GM19035 (cell line): ENCODE results near the gene GAB1.
A peak's percentile ranks its signal among the peaks of the same experiment; 100 is the strongest.

Source experiments
- ATAC-seq: cut with Tn5 transposase; IDR thresholded peaks from one replicate; pipeline ENCODE4 v1.9.1; 2021; ENCODE audit not compliant: unreplicated experiment

Gene GAB1

DNA sequence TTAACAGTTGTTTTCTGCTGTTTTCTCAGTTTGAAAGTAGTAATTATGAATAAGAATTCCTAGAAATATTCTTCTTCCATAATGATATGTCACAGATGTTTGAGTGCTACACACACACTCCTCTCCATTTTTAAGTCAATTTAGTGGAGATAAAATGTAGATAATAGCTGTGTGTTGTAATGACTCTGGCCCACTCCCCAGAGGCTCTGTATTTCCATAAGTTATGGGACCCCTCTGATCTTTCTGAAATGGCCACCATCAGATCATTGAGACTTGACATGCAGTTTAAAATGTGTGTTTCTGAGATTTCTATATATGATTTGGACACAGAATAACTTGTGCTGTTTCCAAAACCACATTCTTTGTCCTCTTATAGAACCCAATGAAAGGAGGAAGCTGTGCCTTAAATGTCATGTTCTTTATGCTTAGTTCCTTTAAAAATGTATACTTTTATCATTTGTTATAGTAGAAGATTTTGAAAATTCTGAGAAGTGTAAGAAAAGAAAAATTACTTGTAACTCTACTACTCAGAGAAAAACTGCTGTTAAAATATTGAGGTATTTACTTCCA is 46.4 kb downstream of the GAB1 start:
- no peak for ATAC-seq

DNA sequence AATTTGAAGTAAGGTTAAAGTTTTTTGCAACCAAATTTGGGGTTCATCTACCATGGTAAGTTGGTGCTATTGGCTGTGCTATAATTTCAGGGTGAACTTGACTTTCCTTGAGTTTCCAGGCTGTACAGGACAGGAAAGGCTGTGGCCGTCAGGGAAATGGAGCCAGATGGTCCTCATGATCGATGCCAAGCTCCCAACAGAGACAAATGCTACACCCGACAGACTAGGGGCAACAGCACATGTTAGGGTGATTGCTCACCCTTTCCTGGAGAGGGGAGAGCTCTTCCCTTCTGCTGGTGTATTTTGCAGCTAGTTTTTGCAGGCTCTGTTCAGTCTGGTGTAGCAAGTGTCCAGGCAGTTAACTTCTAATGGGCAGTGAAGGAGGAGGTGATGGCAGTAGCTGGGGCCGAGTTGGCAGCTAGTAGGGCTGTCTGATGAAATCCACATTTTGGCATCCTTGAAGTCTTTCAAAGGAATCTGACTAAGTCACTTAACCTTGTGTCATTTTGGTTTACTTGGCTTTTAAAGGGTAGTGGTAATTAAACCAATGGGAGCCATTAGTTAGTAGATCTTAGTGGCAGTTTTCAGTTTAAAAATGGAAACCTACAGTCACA is 47.8 kb downstream of the GAB1 start:
- ATAC-seq, result no peak

DNA sequence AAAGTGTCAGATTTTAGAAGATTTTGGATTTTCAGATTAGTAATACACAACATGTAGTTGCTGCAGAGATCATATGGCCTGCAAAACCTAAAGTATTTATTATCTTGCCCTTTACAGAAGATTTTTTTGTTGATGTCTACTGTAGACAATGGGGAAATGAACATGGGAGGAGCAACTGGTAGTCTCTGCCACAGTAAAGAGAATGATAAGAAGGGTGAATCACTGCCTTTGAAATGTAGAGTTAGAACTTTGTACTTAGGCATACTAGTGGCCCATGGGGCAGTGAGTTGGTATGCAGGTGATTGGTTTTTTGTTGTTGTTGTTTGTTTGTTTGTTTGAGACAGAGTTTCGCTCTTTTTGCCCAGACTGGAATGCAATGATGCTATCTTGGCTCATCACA is 50.1 kb downstream of the GAB1 start:
- no peak for ATAC-seq

DNA sequence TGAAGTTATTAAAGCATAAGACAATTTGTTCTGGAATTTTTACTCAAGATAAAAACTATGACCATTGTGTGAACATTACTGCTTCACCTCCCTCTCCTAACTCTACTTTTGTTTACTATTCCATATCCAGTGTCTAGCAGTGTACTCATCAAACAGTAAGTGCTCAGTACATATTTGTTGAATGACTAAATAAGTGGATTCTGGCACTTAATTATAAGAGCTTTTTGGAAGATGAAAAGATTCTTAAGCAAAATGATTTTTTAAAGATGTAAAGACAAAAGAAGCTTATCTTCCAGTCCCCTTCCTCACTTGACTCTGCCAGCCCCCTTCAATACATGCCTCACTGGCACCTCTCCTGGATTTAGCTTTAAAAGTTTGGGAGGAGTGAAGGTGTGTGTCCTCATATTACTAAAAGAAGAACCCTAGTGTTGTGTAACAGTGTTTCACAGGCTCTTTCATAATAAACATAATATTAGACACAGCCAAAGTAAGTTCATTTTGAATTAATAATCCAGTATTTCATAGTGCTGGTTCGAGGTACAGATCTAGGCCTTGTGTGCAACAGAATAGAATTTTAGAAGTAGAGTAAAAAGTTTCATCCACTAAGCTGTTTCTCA is 53.0 kb downstream of the GAB1 start:
- ATAC-seq, result no peak

DNA sequence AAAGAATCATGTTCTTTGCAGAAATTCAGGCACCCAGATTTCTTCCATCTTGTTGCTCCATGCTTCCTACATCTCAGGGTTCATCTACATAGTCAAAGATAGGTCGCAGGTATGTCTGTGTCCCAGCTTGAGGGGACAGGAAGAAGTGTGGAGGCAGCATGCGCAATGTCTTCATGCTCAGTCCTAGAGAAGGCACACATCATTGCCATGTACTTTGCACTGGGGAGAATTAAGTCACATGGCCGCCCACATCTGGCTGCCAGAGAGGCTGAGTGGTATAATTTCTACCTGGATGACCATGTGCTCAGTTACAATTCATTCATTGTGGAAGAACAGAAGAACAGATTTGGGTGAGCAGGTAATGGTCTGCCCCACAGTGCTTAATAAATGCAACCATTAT is 54.1 kb downstream of the GAB1 start:
- ATAC-seq, result no peak

DNA sequence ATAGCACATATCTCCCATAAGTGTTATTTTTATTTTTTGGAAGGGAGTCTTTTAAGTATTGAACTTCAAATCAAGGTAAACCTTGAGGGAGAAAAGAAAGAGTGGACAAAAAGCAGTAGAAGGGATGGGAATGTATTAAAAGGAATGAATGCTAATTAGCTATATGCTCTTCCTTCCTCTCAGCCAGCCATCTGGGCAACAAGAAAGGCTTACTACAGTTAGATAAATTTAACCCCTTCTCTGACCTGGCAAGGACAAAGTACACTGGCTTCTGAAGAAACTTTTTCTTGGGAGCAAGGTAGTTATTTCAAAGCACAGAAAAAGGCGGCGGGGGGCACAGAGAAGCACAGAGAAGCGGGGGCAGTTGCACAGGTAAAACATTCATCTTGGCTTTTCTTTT is 54.6 kb downstream of the GAB1 start:
- no peak for ATAC-seq

DNA sequence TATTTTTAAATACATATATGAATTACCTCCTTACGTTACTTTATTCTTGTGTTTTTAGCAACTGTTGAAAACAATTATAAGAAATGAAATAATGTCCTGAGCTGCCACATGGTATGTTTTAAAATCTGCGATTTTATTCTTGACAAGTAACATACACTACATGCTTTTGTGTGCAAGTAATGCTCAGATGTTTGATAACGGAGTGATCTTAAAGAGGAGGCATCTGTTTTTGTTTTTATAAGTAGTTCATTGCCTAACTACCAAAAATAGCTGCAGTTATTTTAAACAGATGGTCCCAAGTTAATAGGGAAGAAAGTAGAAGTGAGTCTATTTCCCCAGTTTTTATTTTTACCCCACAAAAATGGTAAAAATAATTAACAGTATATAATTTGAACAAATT is 55.2 kb downstream of the GAB1 start:
- ATAC-seq, result no peak

DNA sequence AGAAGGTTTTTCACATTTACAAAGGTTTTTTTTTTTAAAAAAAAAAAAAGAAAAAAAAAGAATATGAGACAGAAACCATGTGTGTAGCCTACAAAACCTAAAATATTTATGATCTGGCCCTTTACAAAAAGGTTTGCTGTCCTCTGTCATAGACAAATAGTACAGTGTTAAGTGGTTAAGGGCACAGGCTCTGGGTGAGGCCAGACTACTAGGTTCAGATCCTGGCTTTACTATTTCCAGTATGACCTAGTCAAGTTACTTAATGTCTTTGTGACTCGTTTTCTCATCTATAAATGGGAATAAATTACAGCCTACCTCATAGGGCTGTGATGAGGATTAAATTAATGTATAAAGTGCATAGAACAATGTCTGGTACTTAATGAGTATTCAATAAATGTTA is 56.5 kb downstream of the GAB1 start:
- ATAC-seq, result no peak

DNA sequence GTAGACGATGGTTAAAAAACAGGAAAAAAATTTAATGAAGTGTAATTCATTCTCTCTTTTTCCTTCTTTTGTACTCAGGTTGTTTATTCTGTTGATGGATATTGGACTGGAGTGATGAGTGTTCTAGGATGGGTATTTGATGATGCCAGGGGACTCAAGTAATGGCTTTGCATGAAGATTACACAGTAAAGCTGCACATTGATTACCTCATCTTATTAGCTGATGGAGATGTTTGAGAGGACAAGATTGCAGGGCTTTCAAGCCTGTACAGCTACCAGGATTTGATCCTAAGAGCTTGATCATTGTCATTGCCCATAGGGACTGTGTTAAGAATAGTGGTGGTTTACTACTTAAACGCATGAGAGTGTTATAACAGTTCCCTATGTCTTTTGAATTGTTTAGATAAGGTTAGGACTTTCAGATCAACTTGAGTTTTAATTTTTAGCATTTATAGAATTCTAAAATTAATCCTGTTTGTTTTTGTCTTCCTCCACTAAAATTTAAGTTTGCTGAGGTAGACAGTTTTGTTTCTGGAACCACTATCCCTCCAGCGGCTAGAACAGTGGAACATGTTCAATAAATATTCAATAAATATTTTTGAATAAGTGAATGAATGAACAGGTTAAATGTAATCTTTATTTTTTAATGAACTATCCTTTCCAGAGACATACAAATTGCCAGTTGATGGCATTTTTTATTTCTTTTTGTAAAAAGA is 58.2 kb downstream of the GAB1 start:
- no peak for ATAC-seq

DNA sequence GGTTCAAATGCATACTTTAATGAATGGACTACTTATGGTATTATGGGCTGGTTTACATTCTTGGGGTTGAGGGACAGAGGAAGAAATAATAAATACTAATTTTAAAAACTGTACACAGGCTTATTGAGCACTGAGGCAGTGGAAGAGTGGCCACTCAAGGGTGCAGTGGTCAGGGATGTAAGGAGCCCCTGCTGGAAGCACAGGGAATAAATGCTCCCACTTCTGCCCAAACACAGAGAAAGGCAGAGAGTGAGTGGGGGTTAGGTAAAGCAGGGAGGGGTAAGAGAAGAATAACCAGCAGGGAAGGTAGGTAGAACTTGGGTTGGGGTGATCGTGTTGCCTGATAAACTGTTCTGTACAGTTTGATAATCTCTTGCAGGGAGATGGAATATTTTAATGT is 60.0 kb downstream of the GAB1 start:
- ATAC-seq, result no peak

DNA sequence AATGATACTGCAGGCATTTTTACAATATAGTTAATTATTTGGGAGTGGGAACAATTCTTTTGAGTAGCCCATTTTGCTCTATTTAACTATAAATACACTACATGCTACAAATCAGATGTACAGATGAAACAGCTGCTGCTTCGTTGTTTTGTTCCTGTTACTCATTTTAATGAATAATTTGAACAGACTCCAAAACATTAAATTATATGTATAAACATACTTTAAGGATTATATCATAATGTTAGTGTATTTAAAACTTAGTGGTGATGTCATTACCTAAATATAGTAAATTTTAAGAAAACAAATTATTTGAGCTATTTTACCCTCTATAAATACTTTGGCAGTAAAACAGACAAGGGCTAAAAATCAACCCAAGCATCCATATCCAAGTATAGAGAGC is 60.7 kb downstream of the GAB1 start:
- no peak for ATAC-seq

DNA sequence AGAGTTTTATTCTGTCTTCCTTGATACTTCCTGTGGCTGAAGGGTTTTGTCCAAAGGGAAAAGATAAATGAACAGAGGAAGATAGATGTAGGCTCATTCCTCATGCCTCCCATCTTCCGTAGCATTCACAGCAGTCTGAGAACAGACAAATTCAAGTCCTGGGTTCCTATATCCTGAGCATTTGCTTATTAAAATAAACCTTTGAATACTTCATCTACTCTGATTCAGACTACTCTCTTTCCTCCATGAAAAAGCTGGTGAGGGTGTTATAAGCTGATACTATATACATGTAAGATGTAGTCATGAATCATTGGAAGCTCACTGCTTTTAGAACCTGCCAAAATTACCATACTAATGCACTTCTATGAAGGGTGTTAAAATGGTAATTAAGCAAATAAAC is 61.2 kb downstream of the GAB1 start:
- no peak for ATAC-seq

DNA sequence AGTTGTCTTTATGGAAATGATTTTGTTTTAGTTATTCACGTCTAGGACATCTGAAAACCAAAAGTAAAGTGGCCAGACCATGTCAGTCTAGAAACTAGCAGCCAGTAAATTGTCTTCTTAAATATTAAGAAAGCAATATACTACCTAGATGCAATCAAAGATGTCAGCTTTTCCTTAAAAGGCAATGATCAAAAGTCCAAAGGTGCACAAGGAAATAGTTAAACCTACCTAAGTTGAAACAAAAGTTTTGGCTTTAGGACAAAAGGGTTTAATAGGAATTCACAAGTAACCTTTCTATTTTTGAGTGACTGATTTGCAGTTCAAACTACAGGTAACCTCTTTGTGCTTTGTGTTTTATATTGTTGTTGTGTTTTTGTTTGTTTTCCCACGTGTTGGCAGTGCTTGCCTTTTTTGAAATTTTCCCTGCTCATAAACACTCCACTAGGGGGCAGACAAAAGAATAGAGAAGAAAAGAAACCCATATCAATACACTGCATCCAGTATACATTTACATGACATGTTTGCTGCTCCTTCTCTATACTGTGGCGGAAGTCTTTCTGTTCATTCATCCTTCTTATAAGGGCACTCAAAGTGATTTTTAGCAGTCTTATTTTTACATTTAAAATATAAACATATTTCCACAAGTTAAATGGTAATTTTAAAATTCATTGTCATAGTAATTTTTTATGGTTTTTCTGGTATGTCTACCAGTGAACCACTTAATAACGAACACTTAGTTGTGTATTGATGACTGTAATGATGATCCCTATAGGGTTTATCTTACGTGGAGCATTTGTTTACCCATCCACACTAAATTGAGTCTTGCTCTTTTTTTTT is 62.7 kb downstream of the GAB1 start:
- no peak for ATAC-seq

DNA sequence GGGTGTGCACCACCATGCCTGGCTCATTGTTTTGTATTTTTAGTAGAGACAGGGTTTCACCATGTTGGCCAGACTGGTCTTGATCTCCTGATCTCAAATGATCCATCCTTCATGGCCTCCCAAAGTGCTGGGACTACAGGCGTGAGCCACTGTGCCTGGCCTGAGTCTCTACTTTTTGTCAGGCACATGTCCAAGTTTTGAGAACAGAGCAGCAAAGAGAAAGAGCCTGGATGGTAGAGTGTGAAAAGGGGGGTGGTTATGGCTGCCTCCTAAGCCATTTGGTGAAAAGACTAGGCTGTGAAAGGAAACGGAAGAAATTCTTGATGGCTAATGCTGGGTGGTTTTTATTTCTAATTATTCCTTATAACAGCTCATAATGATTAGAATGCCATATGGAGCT is 63.4 kb downstream of the GAB1 start:
- no peak for ATAC-seq

DNA sequence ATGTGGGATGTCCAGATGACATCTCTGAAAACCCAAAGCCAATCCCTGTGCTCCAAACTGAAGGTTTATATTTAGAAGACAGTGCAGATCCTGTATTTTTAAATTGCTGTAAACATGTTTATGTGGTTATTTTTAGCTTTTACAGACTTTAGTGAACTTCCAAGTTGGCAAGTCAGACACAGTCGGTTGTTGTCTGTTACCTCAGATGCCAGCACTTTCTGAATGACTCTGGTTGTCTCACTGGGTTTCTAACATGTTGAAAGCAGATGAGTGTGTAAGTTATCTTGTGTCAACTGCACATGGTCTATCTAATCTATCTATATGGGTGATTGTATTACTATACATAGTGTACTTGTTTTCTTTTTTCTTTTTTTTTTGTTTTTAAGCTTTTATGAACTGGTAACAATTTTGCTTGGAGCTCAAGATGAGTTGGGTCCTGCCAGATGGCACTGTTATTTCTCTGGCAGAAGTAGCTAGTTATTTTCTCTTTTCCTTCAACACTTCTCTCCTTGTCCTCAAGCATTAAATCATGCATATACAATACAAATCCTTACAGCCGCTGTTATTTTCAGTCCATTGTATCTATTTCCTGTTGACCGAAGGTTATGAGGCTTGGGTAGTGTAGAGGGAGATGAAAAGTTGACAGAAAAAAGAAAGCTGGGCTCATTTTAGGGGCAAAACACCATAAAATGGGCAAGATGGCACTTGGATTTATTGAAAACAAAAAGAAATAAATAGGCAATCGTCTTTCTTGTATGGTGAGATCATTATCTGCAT is 66.3 kb downstream of the GAB1 start:
- peak; percentile 39 for ATAC-seq

DNA sequence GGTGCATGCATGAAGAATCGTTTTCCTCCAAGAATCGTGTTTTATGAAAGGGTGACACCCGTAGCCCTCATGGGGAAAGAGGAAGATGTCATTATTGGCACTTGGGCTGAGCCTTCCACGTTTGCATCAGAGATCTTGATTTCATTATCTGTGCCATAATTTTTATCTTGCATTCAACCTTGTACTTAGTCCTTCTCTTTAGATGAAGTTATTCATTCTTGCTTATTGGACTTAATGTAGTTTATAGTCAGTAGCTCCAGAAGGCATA is 66.8 kb downstream of the GAB1 start:
- no peak for ATAC-seq

DNA sequence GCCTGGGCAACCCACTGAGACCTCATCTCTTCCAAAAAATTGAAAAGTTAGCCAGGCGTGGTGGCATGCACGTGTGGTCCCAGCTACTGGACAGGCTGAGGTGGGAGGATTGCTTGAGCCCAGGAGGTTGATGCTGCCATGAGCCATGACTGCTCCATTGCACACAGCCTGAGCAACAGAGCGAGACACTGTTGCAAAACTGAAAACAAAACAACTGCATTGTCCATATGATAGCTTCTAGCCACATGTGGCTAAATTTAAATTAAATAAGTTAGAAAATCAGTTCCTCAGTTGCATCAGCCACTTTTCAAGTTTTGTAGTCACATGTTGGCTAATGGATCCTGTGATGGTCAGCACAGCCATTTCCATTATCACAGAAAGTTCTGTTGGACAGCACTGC is 67.9 kb downstream of the GAB1 start:
- ATAC-seq, result peak; percentile 93

DNA sequence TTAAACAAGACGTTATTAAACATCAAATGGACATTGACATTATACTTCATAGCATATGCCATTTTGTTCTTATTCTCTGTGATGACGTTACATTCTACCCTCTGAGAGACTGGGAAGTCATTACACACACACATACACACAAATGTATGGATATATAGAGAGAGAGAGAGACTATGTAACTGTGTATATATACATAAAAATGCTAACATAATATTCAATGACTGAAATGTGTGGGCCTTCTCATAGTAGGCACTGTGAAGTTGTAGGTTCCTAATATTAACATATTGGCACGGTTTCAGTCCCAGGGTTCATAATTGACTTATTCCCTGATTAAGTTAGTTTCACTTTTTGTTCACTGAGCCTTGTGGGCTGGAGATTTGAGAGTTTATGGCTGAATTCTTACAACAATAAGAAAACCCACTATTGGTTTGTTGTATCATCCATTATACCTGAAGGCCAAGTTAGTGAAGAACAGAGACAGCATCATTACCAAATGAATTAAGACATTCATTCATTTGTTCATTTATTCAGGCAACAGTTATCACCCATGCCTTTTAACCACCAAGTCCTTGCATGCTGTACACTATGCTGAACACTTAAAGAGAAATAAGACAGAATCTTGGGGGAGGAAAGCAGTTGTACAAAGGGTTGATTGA is 68.5 kb downstream of the GAB1 start:
- peak; percentile 26 for ATAC-seq

DNA sequence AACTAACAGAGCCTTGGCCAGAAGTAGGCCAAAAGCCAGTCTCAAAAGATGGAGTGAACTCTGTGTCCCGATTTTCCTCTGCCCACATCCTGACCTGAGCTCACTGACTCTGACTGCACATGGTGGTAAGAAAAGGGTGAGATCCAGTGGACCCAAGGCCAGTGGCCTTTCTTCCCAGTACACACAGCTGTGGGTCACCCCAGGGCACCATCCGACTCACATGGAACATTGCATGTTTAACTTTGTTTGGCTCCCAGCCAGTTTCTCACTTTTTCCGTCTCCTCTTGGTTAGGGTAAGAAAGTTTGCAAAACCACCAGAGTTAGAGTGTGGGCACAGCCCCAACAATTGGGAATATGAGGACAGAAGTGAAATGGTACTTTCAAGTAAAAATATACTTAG is 69.8 kb downstream of the GAB1 start:
- ATAC-seq, result no peak

DNA sequence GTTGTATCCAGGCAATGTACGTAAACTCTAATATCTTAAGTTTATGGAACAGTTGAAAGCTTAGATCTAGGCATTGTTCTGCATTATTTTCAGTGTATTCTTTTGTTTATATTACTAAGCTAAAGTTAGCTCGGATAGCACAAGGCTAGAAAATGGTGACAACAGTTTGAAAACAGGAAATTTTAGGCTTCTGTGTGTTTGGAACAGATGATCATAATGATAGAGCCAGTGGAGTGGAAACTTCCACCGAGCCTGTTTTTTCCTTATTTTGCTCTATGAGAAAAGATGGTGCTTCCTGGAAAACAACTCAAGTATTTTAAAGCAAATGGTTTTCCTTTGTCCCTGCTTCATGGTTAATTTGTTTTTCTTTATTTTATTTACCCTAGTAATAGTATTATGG is 70.8 kb downstream of the GAB1 start:
- no peak for ATAC-seq
